ENCODE measurements around the gene ACP1.

Gene ACP1

DNA sequence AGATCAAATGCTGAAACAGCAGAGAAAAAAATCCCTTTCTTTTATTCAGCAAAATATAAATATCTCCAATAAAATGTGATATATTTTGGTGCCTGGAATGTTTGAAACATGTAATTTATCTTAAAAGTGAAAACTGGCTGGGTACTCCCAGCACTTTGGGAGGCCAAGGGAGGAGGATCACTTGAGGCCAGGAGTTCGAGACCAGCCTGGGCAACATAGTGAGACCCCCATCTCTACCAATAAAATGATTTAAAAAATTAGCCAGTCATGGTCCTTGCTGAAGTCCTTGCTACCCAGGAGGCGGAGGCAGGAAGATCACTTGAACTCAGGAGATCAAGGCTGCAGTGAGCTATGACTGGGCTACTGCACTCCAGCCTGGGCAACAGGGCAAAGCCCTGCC is 9.6 kb upstream of the ACP1 start:
- no peak for DNase-seq (ENCODE audit: low spot score)

DNA sequence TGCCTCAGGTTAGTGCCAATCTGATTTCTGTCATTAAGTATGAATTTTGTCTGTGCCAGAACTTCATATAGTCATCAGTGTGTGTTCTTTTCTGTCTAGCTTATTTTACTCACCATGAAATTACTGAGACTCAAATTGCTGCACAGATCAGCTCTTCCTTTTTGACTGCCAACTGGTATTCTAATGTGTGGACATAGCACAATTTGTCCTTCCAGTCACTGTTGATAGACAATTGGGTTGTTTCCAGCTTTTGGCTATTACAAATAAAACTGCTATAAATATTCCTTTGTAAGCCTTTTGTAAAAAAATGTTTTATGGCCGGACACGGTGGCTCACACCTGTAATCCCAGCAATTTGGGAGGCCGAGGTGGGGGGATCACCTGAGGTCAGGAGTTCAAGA is 8.7 kb upstream of the ACP1 start:
- no peak for DNase-seq (ENCODE audit: low spot score)

DNA sequence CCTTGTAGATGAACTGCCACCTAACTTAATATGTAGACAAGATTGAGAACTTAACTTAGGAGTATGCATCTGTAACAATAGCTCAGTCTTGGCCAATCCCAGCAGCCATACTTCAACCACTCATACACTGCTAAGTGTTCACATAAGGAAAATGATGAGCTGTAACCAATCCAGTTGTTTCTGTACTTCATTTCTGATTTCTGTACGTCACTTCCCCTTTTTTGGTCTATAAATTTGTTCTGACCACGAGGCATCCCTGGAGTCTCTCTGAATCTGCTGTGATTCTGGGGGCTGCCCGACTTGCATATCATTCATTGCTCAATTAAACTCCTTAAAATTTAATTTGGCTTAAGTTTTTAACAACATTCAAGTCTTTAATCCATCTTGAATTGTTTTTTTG is 7.3 kb upstream of the ACP1 start:
- DNase-seq (ENCODE audit: low spot score), result no peak

DNA sequence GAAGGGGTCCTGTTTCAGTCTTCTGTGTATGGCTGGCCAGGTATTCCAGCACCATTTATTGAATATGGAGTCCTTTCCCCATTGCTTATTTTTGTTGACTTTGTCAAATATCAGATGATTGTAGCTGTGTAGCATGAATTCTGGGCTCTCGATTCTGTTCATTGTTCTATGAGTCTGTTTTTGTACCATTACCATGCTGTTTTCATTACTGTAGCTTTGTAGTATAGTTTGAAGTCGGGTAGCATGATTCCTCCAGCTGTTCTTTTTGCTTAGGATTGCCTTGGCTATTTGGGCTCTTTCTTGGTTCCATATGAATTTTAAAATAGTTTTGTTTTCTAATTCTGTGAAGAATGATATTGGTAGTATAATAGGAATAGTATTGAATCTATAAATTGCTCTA is 6.9 kb upstream of the ACP1 start:
- no peak for DNase-seq (ENCODE audit: low spot score)

DNA sequence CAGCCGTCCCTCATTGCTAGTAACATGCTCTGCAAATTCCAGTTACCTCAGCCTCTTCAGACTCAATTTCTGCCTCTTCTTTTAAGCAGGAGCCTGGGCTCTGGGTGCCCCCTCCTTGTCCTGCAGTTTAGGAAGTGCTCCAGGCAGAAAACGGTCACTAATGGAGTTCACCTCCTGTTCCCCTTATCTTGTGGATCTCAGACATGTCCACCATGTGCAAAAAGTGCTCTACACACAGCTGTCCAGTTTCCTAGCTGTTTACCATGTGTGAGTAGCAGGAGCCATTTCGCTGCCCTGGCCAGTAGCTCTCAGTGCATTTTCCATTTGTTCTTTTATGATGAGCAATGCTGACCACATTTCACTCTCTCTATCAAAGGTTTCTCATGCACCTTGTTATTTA is 5.8 kb upstream of the ACP1 start:
- no peak for DNase-seq (ENCODE audit: low spot score)

DNA sequence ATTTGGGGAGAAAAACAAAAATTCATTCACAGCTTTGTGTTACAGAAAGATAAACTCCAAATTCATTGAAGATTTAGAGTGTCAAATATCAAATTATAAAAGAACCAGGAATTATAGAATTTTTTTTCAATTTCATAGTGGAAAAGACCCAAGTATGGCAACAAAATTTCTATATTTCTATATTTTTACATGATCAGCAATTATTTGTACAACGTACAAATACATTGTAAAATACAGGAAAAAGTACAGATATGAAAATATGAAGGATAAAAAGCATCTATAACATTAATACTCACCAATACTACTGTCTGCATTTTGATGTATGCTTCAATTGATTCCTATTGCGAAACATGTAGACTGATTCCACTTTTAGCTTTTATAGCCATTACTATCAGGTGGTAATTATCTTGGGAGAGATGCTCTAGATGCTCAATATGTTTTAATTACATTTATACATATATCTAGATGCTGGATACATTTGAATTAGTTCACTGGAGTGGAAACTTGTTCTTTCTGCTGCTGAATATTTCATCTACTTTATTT is 4.9 kb upstream of the ACP1 start:
- DNase-seq (ENCODE audit: low spot score), result no peak

DNA sequence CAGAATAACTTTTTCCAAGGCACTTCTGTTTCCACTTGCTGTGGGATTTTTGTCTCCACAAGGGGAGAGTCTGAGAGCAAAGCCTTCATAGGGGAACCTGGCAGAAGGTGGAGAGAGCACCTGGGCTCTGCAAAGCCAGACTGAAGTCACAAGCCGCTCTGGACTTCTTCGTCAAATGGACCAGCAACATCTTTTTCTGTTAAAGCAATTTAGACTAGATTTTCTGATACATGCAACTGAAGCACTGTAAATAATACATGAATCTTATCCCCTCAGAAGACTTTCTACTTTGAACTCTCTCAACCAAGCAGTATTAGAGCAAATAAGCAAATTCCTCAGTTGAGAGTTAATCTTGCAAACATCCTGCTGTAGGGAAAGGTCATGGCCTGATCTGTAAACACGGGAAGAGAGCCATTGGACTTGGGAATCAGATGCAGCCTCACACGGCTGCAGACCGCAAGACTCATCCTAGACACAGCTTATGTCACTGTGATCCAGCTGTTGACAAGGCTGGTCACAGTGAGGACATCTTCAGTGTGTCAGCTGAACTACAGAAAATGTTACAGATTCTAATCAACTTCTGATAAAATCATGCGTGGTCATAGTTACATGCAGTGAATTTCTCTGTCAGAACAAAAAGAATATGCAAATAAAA is 4.1 kb upstream of the ACP1 start:
- DNase-seq (ENCODE audit: low spot score), result peak; percentile 53

DNA sequence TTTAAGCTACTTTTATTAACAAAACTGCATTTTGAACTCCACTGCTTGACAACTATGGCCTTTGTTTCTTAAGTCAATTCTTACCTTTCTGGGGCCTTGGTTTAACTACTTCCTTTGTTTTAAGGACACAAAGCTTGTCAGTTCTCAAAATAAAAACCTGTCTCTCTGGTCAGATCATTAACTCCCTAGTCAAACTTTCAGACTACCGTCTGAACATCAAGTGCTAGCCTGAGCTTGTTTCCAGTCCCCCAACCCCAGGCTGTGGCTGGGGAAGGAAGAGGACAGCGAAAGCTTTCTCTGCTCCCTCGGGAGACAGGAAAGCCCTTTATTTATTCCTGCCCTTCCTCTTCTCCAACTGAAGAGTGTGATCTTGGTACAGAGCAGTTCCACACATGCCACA is 2.6 kb upstream of the ACP1 start:
- no peak for DNase-seq (ENCODE audit: low spot score)

DNA sequence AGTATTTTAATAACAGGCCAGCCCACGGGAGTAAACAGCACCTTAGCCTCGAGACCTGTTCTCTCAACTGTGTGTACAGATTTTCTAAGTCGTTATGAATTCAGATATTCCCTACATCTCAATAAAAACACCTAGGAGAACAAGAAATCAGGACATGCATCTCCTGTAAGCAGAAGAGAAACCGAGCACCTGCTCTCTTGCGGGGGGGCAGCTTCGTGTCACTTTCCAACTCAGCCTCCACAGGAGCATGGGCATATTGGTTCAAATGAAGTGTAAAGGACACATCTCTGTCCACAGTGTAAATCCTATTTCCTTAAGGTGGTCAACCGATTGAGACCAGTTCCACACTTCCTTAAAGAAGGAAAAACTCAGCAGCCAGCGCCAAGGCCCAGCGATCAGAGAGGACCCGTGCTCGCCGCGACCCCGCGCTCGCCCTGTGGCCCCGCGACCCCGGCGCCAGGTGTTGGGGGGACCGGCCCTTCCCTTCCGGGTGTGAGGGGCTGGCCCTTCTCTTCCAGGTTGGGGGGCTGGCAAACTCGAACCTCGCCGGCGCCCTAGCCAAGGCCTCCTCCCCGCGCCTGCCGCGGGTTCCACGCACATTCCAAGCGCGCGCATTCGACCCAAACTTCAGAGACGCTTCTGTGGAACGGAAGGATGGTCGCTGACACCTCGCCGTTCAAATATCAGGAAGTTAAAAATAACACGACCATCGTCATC is 1.6 kb upstream of the ACP1 start:
- no peak for DNase-seq (ENCODE audit: low spot score)

DNA sequence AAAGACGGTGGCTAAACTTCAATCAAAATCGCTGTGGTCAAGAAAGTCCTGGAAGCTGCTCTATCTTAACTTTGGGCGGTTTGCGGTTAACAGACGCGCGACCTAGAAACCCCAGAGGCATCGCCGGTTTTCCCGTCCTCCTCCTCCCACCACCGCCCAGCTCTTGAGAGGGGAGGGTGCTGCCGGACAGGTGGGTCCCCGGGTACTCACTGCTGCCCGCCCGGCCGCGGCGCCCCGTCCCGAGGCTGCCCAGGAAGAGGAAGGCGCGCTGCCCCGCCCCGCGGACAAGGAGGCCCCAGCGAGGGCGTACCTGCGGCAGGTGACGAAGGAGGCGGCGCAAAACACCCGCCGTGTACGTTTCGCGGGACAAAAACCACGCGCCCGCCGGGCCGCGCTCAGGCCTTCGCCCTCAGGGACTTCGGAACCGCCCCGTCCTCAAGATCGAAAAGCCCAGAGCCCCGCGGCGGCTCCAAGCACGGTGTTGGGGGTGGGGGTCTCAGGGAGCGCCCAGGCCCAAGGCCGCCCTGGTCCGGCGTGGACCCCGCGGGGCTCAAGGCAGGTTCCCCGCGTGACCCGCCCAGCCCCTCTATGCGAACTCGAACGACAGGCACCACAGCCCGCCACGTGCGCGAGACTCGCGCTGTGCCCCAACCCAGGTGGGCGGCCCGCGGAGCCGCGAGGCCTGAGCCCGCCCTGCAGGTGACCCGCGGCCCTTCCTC is 814 bp upstream of the ACP1 start, which contains the start of gene SH3YL1:
Gene SH3YL1, minus strand, starts transcription at position 259 of the 719 bp plus-strand sequence. Its CDS starts 48 bp downstream, at position 211.
- no peak for DNase-seq (ENCODE audit: low spot score)

DNA sequence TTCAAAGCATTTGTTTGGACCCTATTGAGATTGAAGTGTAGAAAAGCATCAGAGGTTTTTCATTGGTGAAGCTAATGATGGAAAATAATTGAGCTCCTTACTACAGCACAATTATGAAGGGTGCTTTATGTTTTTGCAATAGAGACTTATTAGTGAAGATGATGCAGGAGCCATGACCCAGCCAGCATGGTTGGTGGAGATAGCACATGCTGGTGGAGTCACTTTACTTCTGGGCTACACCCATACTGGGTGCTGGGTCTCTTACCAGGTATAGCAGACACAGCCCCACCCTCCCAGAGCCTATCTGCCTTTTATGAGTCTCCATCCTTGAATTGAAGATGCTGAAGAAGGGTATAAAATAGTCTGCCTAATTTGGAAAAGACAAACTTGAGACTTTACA is 3.6 kb downstream of the ACP1 start:
- no peak for DNase-seq (ENCODE audit: low spot score)

DNA sequence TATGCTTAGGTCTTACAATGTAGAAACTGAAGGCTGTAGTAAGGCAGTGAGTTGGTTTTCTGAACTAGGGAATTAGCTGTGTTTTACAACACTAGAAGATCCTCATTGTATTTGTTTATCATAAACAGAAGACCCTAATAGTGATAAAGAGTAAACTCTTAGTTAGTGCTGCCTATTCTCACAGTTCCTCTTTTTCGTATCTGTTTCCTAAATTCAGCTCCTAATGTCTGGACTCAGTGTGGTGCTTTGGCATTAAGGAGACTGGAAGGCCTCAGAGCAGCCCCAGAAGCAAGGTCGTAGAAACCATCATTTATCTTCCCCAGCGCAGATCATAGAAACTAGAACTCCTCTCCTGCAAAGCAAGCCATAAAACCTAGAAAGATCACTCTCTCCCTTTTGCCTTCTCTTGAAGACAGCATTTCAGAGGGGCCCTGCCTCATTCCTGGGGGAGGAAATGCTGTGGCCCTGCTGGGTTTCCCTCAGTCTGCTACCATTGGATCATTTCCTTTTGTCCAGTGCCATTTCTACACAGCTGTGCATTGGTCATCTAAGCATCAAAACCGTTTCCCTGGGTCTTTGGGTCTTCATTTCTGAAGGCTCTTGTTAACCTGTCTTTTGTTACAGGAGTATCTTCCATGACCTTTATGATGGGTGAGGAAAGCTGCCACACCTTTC is 4.7 kb downstream of the ACP1 start:
- no peak for DNase-seq (ENCODE audit: low spot score)

DNA sequence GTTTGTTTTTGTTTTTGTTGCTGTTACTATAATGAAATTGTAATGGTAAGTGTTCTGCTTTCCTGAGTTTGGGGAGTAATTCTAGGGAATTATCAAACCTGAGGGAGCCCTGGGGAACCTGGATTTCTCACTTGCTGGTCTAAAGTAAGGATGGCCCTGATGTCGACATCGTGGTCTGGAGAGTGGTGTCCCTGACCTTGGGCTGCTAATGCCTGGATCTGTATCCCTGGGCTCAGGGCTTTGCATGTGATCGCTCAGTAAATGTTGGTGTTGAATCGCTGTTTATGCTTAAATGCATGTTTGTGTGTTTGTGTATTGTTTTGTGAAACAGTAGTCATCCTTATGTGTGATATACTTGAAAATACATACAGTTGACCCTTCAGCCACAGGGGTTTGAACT is 6.1 kb downstream of the ACP1 start:
- DNase-seq (ENCODE audit: low spot score), result no peak

DNA sequence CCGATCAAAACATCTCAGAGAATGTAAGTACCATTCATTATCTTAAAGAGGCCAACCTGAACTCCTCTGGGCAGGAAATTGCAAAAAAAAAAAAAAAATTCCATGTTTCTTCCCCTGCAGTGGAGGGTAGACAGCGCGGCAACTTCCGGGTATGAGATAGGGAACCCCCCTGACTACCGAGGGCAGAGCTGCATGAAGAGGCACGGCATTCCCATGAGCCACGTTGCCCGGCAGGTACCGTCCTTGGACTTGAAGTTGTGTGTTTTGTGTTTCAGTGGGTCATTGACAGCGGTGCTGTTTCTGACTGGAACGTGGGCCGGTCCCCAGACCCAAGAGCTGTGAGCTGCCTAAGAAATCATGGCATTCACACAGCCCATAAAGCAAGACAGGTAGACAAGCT is 7.2 kb downstream of the ACP1 start:
- no peak for DNase-seq (ENCODE audit: low spot score)

DNA sequence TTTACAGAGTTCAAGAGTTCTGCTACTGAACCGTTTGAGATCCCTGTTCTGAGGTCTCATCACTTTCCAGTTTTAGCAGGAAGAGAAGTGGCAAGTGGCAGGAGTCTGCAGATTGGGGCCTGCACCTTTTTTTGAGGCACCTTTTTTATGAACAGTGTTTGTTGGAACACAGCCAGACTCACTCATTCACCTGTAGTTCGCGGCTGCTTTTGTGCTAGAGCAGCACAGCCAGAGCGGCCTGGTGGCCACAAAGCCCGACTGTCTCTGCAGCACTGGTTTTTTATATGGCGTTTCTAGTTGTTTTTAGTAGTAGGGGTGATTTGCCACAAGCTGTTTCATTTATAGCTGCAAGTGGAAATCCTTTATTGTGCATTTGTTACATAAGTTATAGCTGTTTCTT is 8.6 kb downstream of the ACP1 start:
- DNase-seq (ENCODE audit: low spot score), result no peak

DNA sequence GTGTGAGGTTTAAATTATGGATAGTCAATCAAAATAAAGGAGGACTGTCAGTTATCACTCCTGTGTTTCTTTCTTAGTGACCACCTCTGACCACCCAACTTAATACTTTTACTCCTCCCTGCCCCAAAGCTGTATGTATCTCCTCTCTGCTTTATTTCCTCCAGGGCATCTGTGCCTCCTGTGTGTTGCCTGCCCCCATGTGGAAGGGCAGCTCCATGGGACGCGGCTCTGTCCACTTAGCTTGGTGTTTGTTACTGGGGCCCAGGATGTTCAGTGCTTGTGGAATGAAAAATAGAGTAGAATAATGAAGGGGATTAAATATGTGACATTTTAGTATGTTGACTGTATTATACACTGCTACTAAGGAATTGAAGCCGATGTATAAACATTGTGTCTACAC is 9.8 kb downstream of the ACP1 start:
- no peak for DNase-seq (ENCODE audit: low spot score)

DNA sequence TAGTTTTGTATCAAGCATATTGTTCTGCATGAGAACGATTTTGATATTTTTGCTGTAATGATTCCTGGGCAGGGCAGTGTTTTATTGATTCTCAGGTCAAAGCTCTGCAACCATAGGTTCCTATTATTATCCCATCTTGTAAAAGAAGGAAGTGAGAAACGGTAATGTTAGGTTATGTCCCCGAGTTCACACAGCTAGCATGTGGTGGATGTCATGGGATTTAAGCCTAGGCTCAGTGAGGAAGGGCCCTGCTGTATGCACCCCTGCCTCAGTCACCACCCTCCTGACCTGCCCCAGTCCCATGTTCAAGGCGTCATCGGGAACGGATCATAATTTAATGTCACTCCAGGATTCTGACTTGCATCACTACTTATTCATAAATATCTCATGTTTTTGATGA is 10.7 kb downstream of the ACP1 start:
- DNase-seq (ENCODE audit: low spot score), result no peak

DNA sequence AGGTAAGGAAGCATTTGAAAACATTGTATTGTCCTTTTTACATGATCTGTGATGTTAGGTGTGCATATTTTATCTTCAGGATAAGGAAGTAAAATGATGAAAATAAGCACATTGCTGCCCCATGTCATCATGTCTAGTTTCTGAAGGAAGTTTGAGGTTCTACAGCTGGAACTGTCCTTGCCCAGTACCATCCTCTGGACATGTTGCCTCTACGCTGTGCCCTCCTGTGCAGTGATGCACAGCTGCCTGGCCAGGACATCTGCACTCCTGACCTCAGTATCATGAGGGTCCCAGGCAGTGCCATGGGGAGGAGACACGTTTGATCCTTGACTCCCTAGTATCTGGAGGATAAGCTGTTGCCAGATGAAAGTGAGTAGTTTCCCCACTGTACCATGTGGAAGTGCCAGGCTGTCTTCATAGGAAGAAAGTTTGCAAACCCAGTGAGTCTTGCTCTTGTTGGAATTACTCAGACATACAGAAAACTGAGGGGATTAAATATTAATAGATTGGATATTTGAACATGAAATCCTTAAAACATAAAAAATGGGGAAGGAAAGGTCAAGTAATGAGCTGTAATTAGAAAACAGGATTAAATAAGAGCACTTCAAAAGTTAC is 13.7 kb downstream of the ACP1 start:
- no peak for DNase-seq (ENCODE audit: low spot score)

DNA sequence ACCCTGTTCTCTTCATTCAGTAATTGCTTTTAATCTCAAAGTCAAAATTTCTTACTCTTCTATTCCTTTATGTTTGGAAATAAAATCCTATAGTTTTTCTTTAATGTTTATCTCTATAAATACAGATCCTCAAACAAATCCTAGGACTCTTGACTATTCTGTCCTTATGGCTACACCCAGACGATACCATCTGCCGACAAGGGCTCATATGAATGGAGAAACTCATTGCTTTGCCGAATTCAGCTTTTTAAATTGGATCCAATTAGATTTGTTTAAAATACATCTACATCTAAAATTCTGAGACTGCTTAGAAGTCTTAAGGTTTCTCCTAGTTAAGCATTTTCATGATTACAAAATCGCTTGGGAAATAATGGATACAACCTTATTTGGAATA is 14.2 kb downstream of the ACP1 start:
- no peak for DNase-seq (ENCODE audit: low spot score)

DNA sequence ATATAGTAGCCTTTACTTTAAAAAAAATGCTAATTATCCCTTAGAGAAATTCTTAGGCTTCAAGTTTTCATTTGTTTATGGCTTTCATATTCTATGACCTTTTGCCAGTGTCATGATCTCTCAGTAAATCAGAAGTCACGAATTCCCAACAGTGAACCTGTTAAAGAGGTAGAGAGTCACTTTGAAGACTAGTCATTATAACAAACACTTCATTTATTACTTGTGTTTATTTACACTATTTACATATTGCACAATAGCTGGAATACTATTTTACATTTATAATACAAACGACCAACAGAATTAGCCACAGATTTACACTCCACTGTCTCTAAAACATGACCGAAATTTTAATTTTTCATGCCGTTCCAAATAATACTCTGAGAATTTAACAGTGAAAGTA is 14.6 kb downstream of the ACP1 start:
- DNase-seq (ENCODE audit: low spot score), result no peak

DNA sequence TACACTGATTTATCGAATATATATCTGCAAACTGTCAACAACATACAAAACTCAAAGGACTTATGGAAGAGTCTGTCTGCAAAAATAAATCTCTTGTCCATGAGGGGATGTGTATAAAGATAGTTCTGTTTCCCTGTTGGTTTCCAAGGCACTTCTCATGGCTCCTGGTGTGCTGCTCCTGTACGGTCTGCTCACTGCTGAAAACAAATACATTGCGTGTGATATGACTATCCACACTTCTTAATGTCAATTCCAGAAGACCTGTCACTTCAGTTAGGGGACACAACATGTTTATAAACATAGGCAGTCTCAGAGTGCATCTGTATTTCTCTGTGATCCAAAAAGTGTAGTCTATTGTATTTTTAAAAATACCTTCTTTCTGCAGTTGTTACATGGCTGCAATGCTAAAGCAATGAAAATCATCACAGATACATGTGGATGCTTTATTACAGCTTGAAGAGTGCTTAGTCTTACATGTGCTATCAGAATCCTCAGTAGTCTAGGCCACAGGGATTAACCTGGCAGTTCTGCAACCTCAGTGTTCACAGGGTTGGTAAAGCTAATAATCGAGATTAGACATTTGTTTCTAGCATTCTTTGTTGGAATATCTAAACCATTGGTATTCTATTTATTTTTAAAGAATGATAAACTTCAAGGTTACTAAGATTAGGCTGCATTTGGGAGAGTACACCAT is 15.4 kb downstream of the ACP1 start:
- no peak for DNase-seq (ENCODE audit: low spot score)

Measured in HuH-7 (cell line).